ENCODE data around the gene PIP4K2C. TPM values are rescaled to one million over a fixed set of nuclear protein-coding genes. Genes with fewer than 3 reads are reported as not detected.
"Not testable (repeated sequence)": the region's sequence is repeated elsewhere in the genome, so short reads cannot be mapped to it uniquely, and the experiment has no call there.

Gene PIP4K2C
- polyA plus RNA-seq, 2 of the 4 experiments (the other 2 are of a cell fraction) = 35.3 to 62.9 TPM

GRCh38 chr12:57586128-57586527 lies 4.9 kb upstream of the PIP4K2C start:
- Histone ChIP-seq H3K4me1 (no peaks in the 10 kb centered on the region), H3K4me3 (no peak overlapping the region), H3K27ac (no peak overlapping the region), H3K4me2 (no peak overlapping the region), H3K9me3 (no peaks in the 10 kb centered on the region)
- CTCF ChIA-PET = interaction anchor here (0.7 to 10.0 kb wide), 8 partner anchors 9 to 148 kb away, joined by 3 to 336 read pairs (median 69); partner anchors contain the start of genes ARHGEF25, B4GALNT1 and DTX3
- WGBS (ENCODE audit: missing lambda C conversion rate) = 80% methylated on average over 3 of the region's 3 CpGs
- TF ChIP-seq KDM1A (IDR thresholded peaks at IDR 0.05; ENCODE audit: low read depth) (no peak), HES2 (IDR thresholded peaks at IDR 0.05) (no peak), CEBPB (IDR thresholded peaks at IDR 0.05) (no peak), FOXS1 (CRISPR knock-in tag; IDR thresholded peaks at IDR 0.05) (no peak), HEYL (CRISPR knock-in tag; IDR thresholded peaks at IDR 0.05) (no peak), RARB (CRISPR knock-in tag; IDR thresholded peaks at IDR 0.05) (no peak), CHD2 (IDR thresholded peaks at IDR 0.05; ENCODE audit: low read length, partially characterized antibody) (no peak), ESRRA (IDR thresholded peaks at IDR 0.05; ENCODE audit: borderline replicate concordance, low read length) (no peak), RCOR1 (IDR thresholded peaks at IDR 0.05; ENCODE audit: low read depth, low read length) (no peak), SMC3 (IDR thresholded peaks at IDR 0.05) (no peak), POLR2A (IDR thresholded peaks at IDR 0.05; ENCODE audit: low read length) (no peak), NFE2L2 (conservative IDR thresholded peaks at IDR 0.05; ENCODE audit: low read length) (no peak), FOSL2 (IDR thresholded peaks at IDR 0.05) (no peak), FOSL2 (CRISPR knock-in tag; IDR thresholded peaks at IDR 0.05) (no peak), MYC (IDR thresholded peaks at IDR 0.05; ENCODE audit: borderline replicate concordance, low read length) (no peak), JUNB (IDR thresholded peaks at IDR 0.05) (no peak), MAZ (IDR thresholded peaks at IDR 0.05; ENCODE audit: borderline replicate concordance, low read depth, low read length) (no peak)
- ATAC-seq = no peak
- no peak for DNase-seq (ENCODE audit: low read depth in 1 of 2, low spot score in 1 of 2)
- FAIRE-seq = no peak
- POLR2A ChIA-PET = no interaction called here

GRCh38 chr12:57586832-57587429 lies 4.1 kb upstream of the PIP4K2C start:
- no peaks in the 10 kb centered on the region for H3K9me3 ChIP-seq
- FAIRE-seq = no peak
- no peak overlapping the region for H3K27ac ChIP-seq
- ATAC-seq = no peak
- no peak for DNase-seq (ENCODE audit: low read depth in 1 of 2, low spot score in 1 of 2)
- H3K4me1 ChIP-seq = peaks cover 2% of the 10 kb centered on the region
- H3K4me3 ChIP-seq = no peak overlapping the region
- no peak overlapping the region for H3K4me2 ChIP-seq
- ChIA-PET CTCF (interaction anchor here (1.2 to 10.0 kb wide), 3 partner anchors 26 to 148 kb away, joined by 3 to 336 read pairs (median 91); partner anchors contain the start of genes ARHGEF25 and DTX3), POLR2A (no interaction called here)
- 49% methylated on average over 3 of the region's 3 CpGs for WGBS (ENCODE audit: missing lambda C conversion rate)
- no peak for TF ChIP-seq HOXB5 (CRISPR knock-in tag; IDR thresholded peaks at IDR 0.05)
- TF ChIP-seq RFX5 (IDR thresholded peaks at IDR 0.05) = no peak
- no peak for TF ChIP-seq BCL3 (IDR thresholded peaks at IDR 0.05)
- no peak for TF ChIP-seq POLR2A (IDR thresholded peaks at IDR 0.05; ENCODE audit: low read length)
- no peak for TF ChIP-seq HDAC2 (IDR thresholded peaks at IDR 0.05)
- TF ChIP-seq ZFP36 (IDR thresholded peaks at IDR 0.05; ENCODE audit: borderline replicate concordance, partially characterized antibody) = no peak
- no peak for TF ChIP-seq RNF2 (IDR thresholded peaks at IDR 0.05; ENCODE audit: borderline replicate concordance, low read depth)
- TF ChIP-seq ELK1 (IDR thresholded peaks at IDR 0.05; ENCODE audit: low read depth, low read length) = no peak
- no peak for TF ChIP-seq MAFK (IDR thresholded peaks at IDR 0.05; ENCODE audit: partially characterized antibody)
- TF ChIP-seq JUNB (IDR thresholded peaks at IDR 0.05) = no peak
- TF ChIP-seq CBX8 (IDR thresholded peaks at IDR 0.05) = no peak

GRCh38 chr12:57588951-57589610 lies 1.9 kb upstream of the PIP4K2C start:
- H3K9me3 ChIP-seq; H3K4me2 ChIP-seq; DNase-seq (ENCODE audit: low read depth in 1 of 2, low spot score in 1 of 2); POLR2A ChIA-PET; H3K27ac ChIP-seq; FAIRE-seq; ATAC-seq; H3K4me3 ChIP-seq: not testable (repeated sequence)
- CTCF ChIA-PET = interaction anchor here (1.3 to 5.5 kb wide), 3 partner anchors 12 to 146 kb away, joined by 4 to 39 read pairs (median 4); no protein-coding TSS in a partner anchor
- WGBS (ENCODE audit: missing lambda C conversion rate) = 81% methylated on average over 15 of the region's 15 CpGs
- H3K4me1 ChIP-seq = peaks cover 12% of the 10 kb centered on the region

Data from A549 (cell line).